ENCODE measurements around the gene ZFPM1. TPM values are rescaled to one million over a fixed set of nuclear protein-coding genes. Genes with fewer than 3 reads are reported as not detected.

ZFPM1 gene
- total and polyA plus RNA-seq, 4 donors = 0.19 to 12.8 (median 5.3) TPM

- H3K9me3 ChIP-seq (ENCODE audit: control insufficient read depth in 4 of 4, low read length in 3 of 4) = no peaks in the 10 kb centered on the region
- no peaks in the 10 kb centered on the region for H3K36me3 ChIP-seq (ENCODE audit: control insufficient read depth in 4 of 4, insufficient read depth in 3 of 4, low read depth in 1 of 4, low read length in 3 of 4)
- no peak overlapping the region for H3K9ac ChIP-seq (ENCODE audit: low read depth in 1 of 2, low read length in 2 of 2)
- H3K4me1 ChIP-seq (ENCODE audit: control insufficient read depth in 4 of 4, insufficient read depth in 4 of 4, low read length in 3 of 4) = no peaks in the 10 kb centered on the region
- 83% methylated on average over 36 of the region's 36 CpGs for WGBS
- no peak overlapping the region for H3K27ac ChIP-seq (ENCODE audit: low read depth in 1 of 2, low read length in 2 of 2)
- H3K4me3 ChIP-seq (ENCODE audit: low read depth in 1 of 3, low read length in 3 of 3) = no peak overlapping the region
- no peaks in the 10 kb centered on the region for H3K27me3 ChIP-seq (ENCODE audit: control insufficient read depth in 4 of 4, insufficient read depth in 4 of 4, low read length in 3 of 4)
- DNase-seq (ENCODE audit: low spot score) = no peak
- TF ChIP-seq JUND (IDR thresholded peaks at IDR 0.05) (no peak), HNF4G (IDR thresholded peaks at IDR 0.05) (no peak), FOXA2 (IDR thresholded peaks at IDR 0.05) (no peak), MAX (IDR thresholded peaks at IDR 0.05) (no peak)
These were observed 17.4 kb upstream of the ZFPM1 start for GRCh38 chr16:88435437-88436355.

GRCh38 chr16:88436796-88437195, 16.3 kb upstream of the ZFPM1 start:
- TF ChIP-seq TAF1 (conservative IDR thresholded peaks at IDR 0.05) = no peak
- H3K4me3 ChIP-seq (ENCODE audit: low read depth in 1 of 3, low read length in 3 of 3) = no peak overlapping the region

GRCh38 chr16:88437367-88437964, 15.6 kb upstream of the ZFPM1 start:
- no peaks in the 10 kb centered on the region for H3K36me3 ChIP-seq (ENCODE audit: control insufficient read depth in 4 of 4, insufficient read depth in 3 of 4, low read depth in 1 of 4, low read length in 3 of 4)
- H3K9me3 ChIP-seq (ENCODE audit: control insufficient read depth in 4 of 4, low read length in 3 of 4) = no peaks in the 10 kb centered on the region
- H3K27ac ChIP-seq (ENCODE audit: low read depth in 1 of 2, low read length in 2 of 2) = no peak overlapping the region
- 35% methylated on average over 55 of the region's 55 CpGs for WGBS
- H3K4me3 ChIP-seq (ENCODE audit: low read depth in 1 of 3, low read length in 3 of 3) = no peak overlapping the region
- peak; percentile 63 to 78 for TF ChIP-seq RAD21 (IDR thresholded peaks at IDR 0.05)
- TF ChIP-seq MAX (IDR thresholded peaks at IDR 0.05) = no peak
- TF ChIP-seq CTCF (IDR thresholded peaks at IDR 0.05; ENCODE audit: low read depth, low read length, missing input control) = peak; percentile 66
- TF ChIP-seq HNF4G (IDR thresholded peaks at IDR 0.05) = no peak
- no peaks in the 10 kb centered on the region for H3K27me3 ChIP-seq (ENCODE audit: control insufficient read depth in 4 of 4, insufficient read depth in 4 of 4, low read length in 3 of 4)
- no peak overlapping the region for H3K9ac ChIP-seq (ENCODE audit: low read depth in 1 of 2, low read length in 2 of 2)
- no peaks in the 10 kb centered on the region for H3K4me1 ChIP-seq (ENCODE audit: control insufficient read depth in 4 of 4, insufficient read depth in 4 of 4, low read length in 3 of 4)
- DNase-seq (ENCODE audit: low spot score) = peak; percentile 68

More at GRCh38 chr16:88436796-88437195, 16.3 kb upstream of the ZFPM1 start:
- no peaks in the 10 kb centered on the region for H3K27me3 ChIP-seq (ENCODE audit: control insufficient read depth in 4 of 4, insufficient read depth in 4 of 4, low read length in 3 of 4)
- H3K27ac ChIP-seq (ENCODE audit: low read depth in 1 of 2, low read length in 2 of 2) = no peak overlapping the region
- DNase-seq (ENCODE audit: low spot score) = no peak
- no peaks in the 10 kb centered on the region for H3K4me1 ChIP-seq (ENCODE audit: control insufficient read depth in 4 of 4, insufficient read depth in 4 of 4, low read length in 3 of 4)
- no peak overlapping the region for H3K9ac ChIP-seq (ENCODE audit: low read depth in 1 of 2, low read length in 2 of 2)
- WGBS = 85% methylated on average over 36 of the region's 36 CpGs
- no peaks in the 10 kb centered on the region for H3K36me3 ChIP-seq (ENCODE audit: control insufficient read depth in 4 of 4, insufficient read depth in 3 of 4, low read depth in 1 of 4, low read length in 3 of 4)
- no peaks in the 10 kb centered on the region for H3K9me3 ChIP-seq (ENCODE audit: control insufficient read depth in 4 of 4, low read length in 3 of 4)

Data from liver (tissue), 9 donors.